ENCODE results near the gene ZSWIM8.
"Not testable (repeated sequence)": the region's sequence is repeated elsewhere in the genome, so short reads cannot be mapped to it uniquely, and the experiment has no call there.

The ZSWIM8 gene, protein sequence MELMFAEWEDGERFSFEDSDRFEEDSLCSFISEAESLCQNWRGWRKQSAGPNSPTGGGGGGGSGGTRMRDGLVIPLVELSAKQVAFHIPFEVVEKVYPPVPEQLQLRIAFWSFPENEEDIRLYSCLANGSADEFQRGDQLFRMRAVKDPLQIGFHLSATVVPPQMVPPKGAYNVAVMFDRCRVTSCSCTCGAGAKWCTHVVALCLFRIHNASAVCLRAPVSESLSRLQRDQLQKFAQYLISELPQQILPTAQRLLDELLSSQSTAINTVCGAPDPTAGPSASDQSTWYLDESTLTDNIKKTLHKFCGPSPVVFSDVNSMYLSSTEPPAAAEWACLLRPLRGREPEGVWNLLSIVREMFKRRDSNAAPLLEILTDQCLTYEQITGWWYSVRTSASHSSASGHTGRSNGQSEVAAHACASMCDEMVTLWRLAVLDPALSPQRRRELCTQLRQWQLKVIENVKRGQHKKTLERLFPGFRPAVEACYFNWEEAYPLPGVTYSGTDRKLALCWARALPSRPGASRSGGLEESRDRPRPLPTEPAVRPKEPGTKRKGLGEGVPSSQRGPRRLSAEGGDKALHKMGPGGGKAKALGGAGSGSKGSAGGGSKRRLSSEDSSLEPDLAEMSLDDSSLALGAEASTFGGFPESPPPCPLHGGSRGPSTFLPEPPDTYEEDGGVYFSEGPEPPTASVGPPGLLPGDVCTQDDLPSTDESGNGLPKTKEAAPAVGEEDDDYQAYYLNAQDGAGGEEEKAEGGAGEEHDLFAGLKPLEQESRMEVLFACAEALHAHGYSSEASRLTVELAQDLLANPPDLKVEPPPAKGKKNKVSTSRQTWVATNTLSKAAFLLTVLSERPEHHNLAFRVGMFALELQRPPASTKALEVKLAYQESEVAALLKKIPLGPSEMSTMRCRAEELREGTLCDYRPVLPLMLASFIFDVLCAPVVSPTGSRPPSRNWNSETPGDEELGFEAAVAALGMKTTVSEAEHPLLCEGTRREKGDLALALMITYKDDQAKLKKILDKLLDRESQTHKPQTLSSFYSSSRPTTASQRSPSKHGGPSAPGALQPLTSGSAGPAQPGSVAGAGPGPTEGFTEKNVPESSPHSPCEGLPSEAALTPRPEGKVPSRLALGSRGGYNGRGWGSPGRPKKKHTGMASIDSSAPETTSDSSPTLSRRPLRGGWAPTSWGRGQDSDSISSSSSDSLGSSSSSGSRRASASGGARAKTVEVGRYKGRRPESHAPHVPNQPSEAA (N-terminal part only)

DNA sequence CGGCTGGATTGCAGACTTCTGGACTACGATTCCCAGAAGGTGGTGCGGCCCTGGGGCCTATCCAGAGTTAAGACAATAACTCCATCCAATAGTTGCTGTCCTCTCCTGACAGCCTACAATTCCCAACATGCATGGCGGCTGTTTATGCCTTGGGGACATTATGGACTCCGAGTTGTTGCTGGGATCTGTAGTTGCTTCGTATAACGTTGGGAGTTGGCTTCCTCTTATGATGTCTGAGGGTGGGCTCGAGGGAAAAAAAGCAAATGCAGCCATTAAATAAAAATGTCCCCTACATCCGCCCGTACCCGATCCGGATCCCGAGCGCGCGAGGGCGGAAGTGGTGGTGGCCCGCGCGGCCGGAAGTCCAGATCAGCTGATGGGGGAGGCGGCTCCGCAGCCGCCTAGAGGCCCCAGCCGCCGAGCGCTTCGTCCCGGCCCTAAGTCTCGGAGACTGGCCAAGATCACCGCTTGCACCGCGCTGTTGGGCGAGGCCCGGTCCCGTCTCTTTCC lies at the start of gene ZSWIM8:
TSS of gene ZSWIM8 (plus strand) at position 396 of the 510 bp plus-strand sequence. CDS start 273 bp downstream, outside the sequence.
- peaks cover 43% of the 10 kb centered on the region for H3K4me1 Mint-ChIP-seq
- peaks cover 9% of the 10 kb centered on the region for H3K36me3 Mint-ChIP-seq (ENCODE audit: low read depth)
- H3K27me3 Mint-ChIP-seq (ENCODE audit: low read depth) = no peaks in the 10 kb centered on the region
- H3K27ac Mint-ChIP-seq = peak within 1 kb of the TSS; percentile 92 to 100 (median 98)
- H3K9me3 Mint-ChIP-seq = no peaks in the 10 kb centered on the region
- H3K4me3 Mint-ChIP-seq = peak within 1 kb of the TSS; percentile 98 to 100 (median 99)
- TF ChIP-seq, protein P1, sequence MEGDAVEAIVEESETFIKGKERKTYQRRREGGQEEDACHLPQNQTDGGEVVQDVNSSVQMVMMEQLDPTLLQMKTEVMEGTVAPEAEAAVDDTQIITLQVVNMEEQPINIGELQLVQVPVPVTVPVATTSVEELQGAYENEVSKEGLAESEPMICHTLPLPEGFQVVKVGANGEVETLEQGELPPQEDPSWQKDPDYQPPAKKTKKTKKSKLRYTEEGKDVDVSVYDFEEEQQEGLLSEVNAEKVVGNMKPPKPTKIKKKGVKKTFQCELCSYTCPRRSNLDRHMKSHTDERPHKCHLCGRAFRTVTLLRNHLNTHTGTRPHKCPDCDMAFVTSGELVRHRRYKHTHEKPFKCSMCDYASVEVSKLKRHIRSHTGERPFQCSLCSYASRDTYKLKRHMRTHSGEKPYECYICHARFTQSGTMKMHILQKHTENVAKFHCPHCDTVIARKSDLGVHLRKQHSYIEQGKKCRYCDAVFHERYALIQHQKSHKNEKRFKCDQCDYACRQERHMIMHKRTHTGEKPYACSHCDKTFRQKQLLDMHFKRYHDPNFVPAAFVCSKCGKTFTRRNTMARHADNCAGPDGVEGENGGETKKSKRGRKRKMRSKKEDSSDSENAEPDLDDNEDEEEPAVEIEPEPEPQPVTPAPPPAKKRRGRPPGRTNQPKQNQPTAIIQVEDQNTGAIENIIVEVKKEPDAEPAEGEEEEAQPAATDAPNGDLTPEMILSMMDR (IDR thresholded peaks at IDR 0.05; ENCODE audit: unreplicated experiment in 3 of 3) = no peak

DNA sequence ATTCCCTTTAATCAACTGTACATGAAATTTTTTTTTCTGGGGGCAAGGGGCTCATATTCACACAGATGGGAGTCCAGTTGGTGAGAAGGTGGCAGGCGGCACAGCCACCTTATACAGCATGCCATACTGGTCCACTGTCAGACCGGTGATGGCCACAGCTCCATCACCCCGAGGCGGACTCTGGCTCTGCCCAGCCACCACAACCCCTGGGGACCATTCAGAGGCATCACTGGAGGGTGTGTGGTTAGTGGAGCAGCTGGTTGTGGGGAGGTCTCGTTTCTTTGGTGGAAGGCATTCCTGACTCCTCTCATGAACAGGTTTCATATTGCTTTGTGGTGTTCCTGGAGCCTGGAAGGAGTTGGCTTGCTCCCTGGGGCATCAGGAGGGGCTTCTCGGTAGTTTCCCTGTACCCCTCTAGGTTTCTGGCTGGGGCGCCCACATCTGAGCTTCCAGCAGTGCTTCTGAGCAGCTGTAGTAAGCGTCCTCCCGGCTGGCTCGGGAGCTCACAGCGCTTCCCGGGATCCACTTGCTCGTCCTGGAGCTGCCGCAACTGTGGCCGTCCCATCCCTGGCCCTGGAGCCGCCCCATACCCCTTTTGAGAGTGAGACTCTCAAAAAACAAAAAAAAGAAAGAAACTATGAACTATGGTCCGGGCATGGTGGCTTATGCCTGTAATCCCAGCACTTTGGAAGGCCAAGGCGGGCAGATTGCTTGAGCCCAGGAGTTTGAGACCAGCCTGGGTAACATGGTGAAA lies 44.7 kb upstream of the ZSWIM8 start:
- not testable (repeated sequence) for H3K27me3 Mint-ChIP-seq (ENCODE audit: low read depth); H3K27ac Mint-ChIP-seq; H3K9me3 Mint-ChIP-seq; H3K36me3 Mint-ChIP-seq (ENCODE audit: low read depth)
- Mint-ChIP-seq H3K4me1 (peaks cover 22% of the 10 kb centered on the region), H3K4me3 (peak overlapping the region in 1 of 3 experiments; percentile 29)

GRCh38 chr10:73742454-73742734 lies 43.0 kb upstream of the ZSWIM8 start:
- H3K36me3 Mint-ChIP-seq (ENCODE audit: low read depth) = peaks cover 15% of the 10 kb centered on the region
- H3K4me1 Mint-ChIP-seq = peaks cover 22% of the 10 kb centered on the region
- H3K27me3 Mint-ChIP-seq (ENCODE audit: low read depth) = no peaks in the 10 kb centered on the region
- H3K4me3 Mint-ChIP-seq = peak overlapping the region; percentile 98 to 99 (median 99)
- H3K27ac Mint-ChIP-seq = peak overlapping the region; percentile 99 to 100 (median 100)
- TF ChIP-seq, protein P1 (IDR thresholded peaks at IDR 0.05; ENCODE audit: unreplicated experiment in 3 of 3) = no peak
- H3K9me3 Mint-ChIP-seq = no peaks in the 10 kb centered on the region

- no peaks in the 10 kb centered on the region for H3K27me3 Mint-ChIP-seq (ENCODE audit: low read depth)
- peak overlapping the region; percentile 99 to 100 (median 100) for H3K27ac Mint-ChIP-seq
- peak overlapping the region; percentile 98 to 99 (median 99) for H3K4me3 Mint-ChIP-seq
- peaks cover 22% of the 10 kb centered on the region for H3K4me1 Mint-ChIP-seq
- TF ChIP-seq, protein P1 (IDR thresholded peaks at IDR 0.05; ENCODE audit: unreplicated experiment in 3 of 3) = no peak
- H3K36me3 Mint-ChIP-seq (ENCODE audit: low read depth) = peaks cover 15% of the 10 kb centered on the region
- no peaks in the 10 kb centered on the region for H3K9me3 Mint-ChIP-seq
Observed at GRCh38 chr10:73743327-73743904, 42.0 kb upstream of the ZSWIM8 start.

DNA sequence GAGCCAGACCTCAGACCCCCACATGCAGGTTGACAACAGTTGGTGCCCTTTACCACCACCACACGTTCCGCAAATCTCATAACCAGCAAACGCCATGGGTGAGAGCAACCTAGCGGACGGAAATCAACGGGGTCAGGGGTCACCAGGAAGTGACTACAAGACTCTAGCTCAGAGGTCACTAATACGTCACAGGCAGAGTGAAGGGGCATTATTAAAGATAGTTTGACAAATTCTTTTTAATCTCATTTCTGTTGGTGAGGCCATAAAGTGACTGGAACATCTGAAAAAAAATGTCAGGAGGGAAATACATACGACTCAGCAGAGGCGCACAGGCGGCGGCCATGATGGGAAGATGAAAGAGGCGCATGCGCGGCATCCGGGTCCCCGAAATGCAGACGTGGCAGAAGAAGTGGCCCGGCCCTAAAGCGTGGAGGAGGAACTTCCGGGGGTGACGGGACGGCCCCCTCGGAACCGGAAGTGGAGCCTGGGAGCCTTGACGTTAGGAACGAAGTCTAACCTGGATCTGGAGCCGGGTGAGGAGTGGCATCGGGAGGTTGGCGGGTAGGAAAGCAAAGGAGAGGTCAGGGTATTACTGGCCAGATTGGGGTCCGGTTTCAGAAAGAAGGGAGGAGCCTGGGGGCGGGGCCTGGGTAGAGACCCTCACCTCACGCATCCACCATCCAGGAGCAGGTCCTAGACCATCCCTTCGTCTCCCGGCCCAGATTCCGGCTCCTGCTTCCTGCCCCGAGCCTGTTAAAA lies 41.3 kb upstream of the ZSWIM8 start, which contains the start of gene SEC24C:
TSS of gene SEC24C (plus strand) at position 468 of the 759 bp plus-strand sequence. CDS start 2,461 bp downstream, outside the sequence.
- peaks cover 18% of the 10 kb centered on the region for H3K36me3 Mint-ChIP-seq (ENCODE audit: low read depth)
- peak within 1 kb of the TSS; percentile 98 to 99 (median 99) for H3K4me3 Mint-ChIP-seq
- no peaks in the 10 kb centered on the region for H3K27me3 Mint-ChIP-seq (ENCODE audit: low read depth)
- H3K27ac Mint-ChIP-seq = peak within 1 kb of the TSS; percentile 99 to 100 (median 100)
- H3K9me3 Mint-ChIP-seq = no peaks in the 10 kb centered on the region
- TF ChIP-seq, protein P1 (IDR thresholded peaks at IDR 0.05; ENCODE audit: unreplicated experiment in 3 of 3) = no peak
- H3K4me1 Mint-ChIP-seq = peaks cover 25% of the 10 kb centered on the region
